GM21723 (cell line): ENCODE measurements around the gene RALGPS2.
A peak's percentile ranks its signal among the peaks of the same experiment; 100 is the strongest.
"Not testable (repeated sequence)": the region's sequence is repeated elsewhere in the genome, so short reads cannot be mapped to it uniquely, and the experiment has no call there.

Source experiments
- ATAC-seq: cut with Tn5 transposase; IDR thresholded peaks from one replicate; pipeline ENCODE4 v1.9.1; 2021; ENCODE audit warnings: mild to moderate bottlenecking, moderate library complexity; ENCODE audit not compliant: unreplicated experiment

The RALGPS2 gene

DNA sequence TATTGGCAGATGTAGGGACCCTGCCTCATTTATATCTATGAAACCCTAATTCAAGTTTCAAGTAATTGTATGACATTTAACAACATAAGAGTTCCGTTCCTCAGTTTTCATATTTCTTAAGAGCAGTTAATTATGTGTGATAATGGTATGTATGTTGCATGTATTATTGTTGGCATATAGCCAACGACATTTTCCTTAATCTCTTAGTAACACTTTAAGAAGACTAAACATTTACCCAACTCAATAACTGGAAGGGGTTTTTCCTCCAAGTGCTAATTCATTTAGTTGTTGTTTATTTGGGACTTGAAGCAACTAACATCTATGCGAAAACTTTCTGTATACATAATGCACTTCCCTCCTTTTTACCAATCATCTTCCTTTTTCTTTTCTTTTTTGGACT, 1.5 kb upstream of the RALGPS2 start:
- no peak for ATAC-seq

DNA sequence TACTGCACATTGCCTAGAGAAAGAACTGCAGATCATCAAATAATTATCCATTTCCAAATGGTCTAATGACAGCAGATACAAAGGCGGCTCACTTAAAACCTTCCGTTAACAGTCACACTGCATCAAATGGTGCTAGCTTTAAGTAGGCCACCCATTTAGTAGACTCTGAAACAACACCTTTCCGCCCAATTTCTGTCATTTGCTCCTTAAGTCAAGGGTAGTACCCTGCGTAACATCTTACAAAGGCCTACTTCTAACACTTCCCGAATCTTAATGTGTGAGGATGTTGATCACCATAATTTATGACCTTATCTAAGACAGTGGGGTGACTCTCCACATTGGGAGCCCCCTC, 692 bp upstream of the RALGPS2 start:
- ATAC-seq = no peak

DNA sequence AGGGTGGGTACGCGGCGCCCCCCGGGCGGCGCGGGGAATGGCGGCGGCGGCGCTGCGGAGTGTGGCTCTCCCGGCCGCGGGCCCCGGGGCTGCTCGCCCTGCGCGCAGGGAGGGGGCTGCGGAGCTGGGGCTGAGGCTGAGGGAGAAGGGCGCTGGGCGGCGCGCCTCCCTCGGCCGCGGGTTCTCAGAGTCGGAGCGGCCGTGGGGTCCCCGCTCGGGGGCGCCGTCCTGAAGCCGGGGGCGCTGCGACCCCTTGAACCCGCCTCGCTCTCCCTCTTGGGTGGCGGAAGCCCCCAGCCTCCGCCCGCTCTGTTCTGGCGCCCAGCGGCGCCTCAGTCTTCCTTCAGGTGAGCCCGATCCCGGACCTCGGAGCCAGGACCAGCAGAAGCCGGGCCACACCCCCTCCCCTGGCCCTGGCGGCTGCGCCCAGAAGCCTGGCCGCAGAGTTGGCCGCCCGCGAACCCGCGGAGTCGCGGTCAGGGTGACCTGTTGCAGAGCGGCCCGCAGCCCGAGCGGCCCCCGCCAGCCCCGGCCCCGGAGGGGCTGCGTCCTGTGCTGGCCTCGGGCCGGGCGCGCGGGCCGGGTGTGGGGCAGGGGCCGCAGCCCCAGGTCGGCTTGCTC, 532 bp downstream of the RALGPS2 start:
- peak; percentile 41 for ATAC-seq

DNA sequence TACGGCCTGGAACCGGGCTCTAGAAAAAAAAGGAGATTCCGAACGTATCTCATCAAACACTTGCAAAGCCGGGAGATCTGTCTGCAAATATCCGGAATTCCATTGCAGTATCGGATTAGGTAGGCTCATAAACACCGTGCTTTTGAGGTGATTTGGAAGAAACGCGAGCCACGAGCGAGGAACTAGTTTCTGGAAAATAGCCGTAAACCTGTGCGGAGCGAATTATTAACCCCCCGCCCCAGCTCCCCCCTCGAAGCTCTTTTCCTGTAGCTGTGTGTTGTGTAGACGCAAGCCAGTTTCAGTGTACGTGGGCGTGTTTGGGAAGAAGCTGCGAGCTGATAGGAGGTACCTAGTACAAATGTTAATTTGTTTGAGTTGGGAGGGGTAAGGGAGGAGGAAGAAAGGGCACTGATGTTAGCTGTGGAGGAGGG, 1.1 kb downstream of the RALGPS2 start:
- peak; percentile 77 for ATAC-seq

DNA sequence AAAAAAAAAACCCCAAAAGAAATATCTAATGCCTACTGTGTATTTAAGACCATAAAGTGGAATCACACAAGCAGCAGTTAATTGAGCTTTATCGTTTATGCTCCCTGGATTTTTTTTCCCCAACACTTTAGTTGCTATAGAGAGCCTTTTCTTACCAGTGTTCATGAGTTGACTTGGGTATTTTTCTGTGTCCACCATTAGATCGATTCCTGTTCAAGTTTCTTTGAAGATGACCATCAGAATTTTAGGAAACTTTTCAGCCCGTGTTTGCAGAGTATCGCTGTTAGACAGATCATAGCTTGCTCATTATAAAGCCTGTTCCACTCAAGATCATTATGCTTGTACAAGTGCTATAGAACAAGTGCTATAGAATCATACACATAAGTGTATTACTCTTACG, 1.5 kb downstream of the RALGPS2 start:
- no peak for ATAC-seq

DNA sequence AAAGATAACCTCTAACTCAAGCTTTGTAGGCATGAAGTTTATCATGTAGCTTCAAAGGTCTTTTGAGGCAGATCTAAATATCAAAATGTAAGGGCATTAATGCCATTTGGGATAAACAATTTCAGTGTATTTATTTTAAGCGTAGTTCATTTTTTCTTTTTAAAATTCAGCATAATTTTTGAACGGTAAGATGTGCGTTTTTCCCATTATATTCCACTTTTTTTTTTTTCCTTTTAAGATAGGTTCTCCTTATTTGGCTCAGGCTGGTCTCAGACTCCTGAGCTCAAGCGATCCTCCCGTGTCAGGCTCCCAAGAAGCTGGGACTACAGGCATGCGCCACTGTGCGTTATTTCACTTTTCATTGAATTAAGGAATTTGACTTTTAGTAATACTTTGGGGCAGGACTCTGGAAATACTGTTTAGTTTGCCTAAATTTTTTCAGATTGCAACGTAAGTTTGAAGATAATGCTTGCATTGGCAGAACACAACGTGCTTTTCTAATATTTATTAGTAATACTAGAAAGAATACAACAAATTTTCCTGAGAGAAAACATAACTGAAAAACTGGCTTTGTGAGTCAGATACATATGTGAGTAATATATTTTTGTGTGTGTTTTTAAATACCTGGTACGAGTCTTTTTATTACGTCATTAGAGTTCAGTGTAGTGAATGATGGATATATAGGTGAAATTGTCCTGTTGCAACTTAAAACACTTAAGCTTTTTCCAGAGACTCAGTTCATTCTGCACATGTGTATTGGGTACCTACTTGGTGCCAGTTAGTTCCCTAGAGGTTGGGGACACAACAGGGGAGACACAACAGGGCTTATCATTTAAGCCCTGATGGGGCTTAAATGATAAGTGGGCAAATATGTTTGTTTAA, 2.2 kb downstream of the RALGPS2 start:
- no peak for ATAC-seq

DNA sequence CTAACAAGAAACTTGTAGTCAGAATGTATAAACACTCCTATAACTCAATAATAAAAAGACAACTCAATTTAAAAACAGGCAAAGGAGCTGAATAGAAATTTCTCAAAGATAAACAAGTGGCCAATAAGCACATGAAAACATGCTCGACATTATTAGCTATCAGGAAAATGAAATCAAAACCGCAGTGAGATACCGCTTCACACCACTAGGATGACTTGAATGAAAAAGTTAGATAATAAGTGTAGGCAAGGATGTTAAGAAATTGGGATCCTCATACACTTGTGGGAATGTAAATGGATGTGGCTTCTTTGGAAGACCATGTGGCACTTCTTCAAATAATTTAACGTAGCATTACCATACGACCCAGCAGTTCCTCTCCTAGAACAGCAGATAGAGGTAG, 8.9 kb downstream of the RALGPS2 start:
- no peak for ATAC-seq

DNA sequence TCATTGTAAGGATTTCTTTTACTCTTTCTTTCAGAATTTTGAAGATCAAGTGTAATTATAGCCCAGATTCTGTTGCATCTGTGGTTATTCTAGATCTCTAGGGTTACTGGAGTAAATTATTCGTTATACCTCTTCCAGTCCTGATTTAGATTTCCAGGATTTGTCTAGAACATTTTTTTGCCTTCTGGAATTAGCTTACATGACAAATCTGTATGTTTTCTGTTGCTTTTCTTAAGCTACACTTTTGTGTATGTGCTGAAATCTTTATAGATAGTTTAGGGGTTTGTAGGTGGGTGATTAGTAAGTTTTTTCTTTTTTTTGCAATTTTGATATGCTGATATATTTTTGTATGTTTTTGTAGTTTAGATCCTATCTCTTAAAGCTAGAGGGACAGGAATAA, 13.7 kb downstream of the RALGPS2 start:
- no peak for ATAC-seq

DNA sequence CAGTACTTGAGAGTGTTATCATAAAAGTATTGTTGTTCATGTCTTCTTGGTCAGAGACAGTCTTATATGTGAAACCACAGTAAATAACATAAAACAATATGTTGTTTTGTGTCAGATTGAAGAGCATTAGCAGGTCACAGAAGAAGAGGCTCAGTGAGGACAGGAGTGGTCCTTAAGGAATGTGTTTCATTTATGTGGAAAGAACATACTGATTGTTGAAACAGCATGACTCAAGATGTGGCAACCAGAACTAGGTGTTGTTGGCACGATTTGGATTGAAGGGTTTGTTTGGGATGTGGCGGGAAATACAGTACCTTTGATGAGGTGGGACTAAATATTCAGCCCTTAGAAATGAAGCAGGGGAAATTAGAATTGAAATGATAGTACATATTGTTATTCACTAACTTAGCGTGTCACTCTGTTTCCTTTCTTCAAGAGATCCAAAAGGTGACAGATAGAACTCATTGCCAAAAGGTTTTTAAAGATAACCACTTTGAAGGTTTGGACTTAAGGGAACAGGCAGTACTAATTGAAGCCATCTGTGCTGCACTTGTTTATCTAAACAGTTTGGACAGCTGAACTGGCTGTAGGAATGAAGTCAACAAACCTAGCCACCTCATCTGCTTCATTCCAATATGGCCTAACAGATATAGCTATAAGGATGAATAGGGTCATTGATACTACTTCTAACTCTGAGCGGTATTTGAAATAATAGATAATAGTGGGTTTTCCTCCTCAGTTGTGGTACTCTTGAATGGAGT, 14.4 kb downstream of the RALGPS2 start:
- ATAC-seq = no peak

DNA sequence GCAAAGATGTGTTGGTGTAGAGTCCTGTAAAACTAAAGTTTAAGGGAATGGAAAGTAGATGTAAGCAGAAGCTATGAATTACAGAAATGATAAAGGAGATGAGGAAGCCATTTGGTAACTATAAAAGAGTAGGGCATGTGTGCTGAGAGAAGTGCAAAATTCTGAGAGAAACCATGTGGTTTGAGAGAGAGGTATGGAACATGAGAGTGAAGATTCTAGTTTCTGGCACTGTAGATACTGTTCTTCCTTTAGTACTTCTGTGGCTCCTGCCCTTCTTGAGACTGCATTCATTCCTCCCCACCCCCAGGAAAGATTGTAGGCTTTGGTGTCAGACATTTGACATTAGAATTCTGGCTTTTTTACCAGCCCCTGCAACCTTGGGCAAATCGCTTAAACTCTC, 15.4 kb downstream of the RALGPS2 start:
- ATAC-seq = no peak

DNA sequence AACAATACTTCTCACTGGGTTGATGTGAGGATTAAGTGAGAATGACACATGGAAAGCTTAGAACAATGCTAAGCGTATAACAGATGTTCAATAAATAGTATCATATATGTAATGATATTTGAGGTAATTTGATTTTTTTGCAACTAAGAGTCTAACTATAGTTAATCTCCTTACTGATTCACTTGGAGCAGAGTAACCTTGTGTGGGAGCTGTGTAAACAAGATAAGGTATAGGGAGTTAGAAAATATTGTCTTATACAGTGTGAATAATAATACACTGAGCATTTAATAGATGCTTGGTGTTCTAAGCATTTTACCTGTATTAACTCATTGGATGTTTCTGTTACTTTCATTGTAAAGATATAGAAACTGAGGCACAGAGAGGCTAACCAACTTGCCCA, 15.9 kb downstream of the RALGPS2 start:
- ATAC-seq = no peak

DNA sequence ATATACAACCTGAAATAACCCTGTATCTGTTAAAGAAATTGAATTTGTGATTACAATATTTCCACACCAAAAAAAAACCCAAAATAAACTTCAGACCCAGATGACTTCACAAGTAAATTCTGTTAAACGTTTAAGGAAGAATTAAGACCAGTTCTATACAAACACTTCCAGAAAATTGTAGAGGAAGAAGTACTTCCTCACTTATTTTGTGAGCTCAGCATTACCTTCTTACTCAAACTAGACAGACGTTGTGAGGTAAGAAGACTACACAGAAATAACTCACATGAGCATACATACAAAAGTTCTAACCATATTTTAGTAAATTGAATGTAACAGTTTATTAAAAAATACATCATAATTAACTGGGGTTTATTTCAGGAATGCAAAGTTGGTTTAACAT, 18.8 kb downstream of the RALGPS2 start:
- no peak for ATAC-seq

DNA sequence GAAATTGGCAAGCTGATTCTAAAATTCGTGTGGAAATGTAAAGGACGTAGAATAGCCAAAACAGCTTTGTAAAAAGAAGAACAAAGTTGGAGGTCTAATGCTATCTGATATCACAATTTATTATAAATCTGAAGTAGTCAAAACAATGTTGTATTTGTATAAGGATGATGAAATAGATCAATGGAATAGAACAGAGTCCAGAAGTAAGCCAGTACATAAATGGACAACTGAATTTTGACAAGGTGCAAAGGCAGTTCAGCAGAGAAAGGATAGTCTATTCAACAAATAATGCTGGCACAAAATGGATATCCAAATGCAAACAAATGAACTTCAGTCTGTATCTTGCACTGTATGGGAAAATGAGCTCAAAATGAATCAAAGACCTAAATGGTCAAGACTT, 20.2 kb downstream of the RALGPS2 start:
- ATAC-seq = no peak

DNA sequence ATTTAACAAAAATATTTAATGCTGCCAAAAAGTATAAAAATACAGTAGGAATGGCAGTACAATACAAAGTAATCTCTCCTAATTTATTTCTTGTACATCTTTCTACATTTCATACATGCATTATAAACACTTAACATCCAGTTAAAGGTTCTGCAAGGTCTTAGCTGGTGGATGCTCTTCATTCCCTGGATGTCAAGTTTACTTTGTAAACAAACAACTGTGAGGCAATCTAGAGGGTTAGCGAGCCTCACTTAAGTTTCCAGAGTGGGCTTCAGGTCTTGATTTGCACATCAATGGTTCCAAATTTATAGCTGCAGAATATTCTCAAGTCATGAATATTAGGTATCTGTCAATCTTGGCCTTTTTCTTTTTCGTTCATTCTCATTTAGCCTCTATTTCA, 21.3 kb downstream of the RALGPS2 start:
- ATAC-seq = no peak

DNA sequence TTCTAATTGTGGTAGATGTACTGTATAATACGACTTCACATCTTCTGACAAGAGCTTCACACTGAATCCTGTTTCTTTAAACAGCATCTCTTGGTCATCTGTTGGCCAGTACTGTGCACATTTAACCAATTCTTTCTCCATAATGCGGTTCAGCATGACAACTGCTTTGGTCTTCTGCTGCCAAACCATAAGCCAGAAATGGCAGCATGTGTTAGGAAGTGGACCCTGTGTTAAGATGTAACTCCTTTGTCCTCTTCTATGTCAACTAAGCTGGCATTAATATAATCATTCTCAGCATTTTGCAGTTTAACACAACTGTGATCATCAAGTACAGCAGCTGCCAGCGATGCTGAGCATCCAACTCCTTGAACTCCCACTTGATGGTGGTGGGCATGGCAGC, 22.3 kb downstream of the RALGPS2 start:
- ATAC-seq = not testable (repeated sequence)

DNA sequence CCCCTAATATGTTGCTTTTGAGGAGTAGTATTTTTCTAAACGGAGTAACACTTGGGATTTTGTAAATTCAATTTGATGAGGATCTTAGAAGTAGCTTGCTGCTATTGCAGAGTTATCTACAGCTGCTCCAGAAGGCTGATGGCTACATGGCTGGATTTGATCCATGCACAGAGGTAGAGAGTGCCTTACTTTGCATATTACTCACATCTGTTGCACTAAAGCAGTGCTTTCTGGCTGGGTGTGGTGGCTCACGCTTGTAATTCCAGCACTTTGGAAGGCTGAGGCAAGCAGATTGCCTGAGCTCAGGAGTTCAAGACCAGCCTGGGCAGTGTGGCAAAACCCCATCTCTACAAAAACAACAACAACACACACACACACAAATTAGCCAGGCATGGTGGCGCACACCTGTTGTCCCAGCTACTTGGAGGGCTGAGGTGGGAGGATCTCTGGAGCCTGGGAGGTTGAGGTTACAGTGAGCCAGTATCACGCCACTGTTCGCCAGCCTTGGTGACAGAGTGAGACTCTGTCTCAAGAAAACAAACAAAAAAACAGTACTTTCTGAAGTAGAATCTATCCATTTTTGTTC, 24.6 kb downstream of the RALGPS2 start:
- no peak for ATAC-seq

DNA sequence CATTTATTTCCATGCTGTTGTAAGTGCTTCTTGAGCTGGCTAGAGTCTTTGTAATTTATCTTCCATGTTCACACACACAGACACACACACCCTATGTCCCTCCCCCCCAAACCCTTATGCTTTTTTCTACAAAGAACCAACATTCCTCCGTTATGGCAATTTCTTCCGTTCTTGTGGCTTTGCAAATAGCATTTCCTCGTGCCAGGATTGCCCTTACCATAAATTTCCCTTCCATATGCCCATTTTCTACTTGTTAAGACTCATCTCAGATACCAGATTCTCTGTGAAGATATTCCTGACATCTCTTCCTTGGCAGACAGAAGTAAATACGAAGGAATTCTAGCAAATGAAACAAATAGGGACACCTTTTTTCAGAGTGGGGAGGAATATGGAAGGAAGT, 26.0 kb downstream of the RALGPS2 start:
- ATAC-seq = no peak

DNA sequence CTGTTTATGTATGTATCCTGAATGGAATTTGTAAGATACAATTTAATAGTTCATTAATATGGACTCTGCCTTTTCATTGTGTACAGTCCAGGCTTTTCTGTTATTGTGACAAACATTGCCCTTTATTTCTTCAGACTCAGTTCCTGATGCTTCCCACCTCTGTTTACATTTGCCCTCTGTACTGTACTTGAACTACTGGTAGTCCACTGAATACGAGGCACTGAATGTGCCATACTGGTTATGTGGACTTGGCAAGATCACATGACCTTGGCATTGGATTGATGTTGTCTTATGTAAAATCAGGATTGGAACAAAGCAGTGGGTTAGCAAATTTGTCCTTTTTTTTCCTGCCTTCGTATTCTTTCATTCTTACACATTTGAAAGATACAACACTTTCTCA, 27.8 kb downstream of the RALGPS2 start:
- ATAC-seq = no peak

DNA sequence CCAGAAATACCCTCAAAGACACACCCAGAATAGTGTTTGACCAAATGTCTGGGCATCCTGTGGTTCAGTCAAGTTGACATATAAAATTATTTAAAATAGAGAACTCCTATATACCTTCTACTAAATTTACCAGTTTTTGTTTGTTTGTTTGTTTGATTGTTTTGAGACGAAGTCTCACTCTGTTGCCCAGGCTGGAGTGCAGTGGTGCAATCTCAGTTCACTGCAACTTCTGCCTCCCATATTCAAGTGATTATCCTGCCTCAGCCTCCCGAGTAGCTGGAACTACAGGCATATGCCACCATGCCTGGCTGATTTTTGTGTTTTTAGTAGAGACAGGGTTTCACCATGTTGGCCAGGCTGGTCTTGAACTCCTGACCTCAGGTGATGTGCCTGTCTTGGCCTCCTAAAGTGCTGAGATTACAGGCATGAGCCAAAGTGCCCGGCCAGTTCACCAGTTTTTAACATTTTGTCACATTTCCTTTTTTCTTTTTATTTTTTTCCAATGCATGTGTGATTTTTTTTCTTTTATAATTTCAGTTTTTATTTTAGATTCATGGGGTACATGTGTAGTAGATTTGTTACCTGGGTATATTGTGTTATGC, 29.7 kb downstream of the RALGPS2 start:
- not testable (repeated sequence) for ATAC-seq

DNA sequence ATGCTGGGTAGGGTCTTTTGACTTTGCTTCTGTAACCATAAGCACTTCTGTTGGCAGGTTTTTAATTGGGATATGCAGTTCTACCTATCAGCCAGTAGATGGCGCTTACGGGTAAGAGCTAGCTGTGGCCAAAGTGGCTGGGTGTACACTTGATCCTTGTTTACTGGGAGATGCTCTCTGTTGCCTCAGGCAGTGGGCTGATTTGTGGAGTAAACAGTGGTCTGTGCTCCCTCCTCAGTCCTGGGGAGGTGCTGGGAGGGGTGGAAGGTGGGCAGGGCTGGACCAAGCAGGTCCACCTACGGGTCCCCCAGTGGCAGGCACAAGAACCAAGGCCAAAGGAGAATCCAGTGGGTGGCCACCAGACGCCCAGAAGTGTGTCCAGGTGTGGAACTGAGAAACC, 43.4 kb downstream of the RALGPS2 start:
- no peak for ATAC-seq

DNA sequence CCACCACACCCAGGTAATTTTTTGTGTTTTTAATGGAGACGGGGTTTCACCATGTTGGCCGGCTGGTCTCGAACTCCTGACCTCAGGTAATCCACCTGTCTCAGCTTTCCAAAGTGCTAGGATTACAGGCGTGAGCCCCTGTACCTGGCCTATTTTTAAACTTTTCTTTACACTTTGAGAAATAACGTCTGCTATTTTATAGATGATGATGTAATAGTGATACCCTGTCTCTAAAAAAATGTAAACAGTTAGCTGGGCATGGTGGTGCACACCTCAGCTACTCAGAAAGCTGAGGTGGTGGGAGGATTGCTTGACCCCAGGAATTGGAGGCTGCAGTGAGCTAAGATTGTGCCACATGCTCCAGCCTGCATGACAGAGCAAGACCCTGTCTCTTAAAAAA, 47.9 kb downstream of the RALGPS2 start:
- no peak for ATAC-seq
